ENCODE measurements around the gene TBC1D5. TPM values are rescaled to one million over a fixed set of nuclear protein-coding genes. Genes with fewer than 3 reads are reported as not detected.

The TBC1D5 gene
- total and polyA plus RNA-seq, 5 donors from 2014 or later = 27.6 to 61.6 (median 36.4) TPM

DNA sequence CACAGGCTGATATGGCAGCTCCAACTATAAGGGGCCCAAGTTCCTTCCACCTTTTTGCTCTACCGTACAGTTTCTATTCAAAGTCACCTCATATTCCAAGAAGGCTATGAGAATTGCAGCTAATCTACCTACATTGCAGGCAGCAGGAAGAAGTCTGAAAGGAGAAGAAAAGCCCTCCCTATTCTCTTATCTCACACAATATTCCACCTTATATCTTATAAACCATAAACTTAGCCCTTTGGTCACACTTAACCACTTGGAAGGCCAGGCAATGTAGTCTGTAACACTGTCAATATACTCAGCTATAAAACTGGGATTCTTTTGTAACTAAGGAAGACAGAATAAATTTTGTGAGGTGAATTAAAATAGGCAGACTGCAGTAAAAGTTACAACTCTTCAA, 54.9 kb downstream of the TBC1D5 start:
- Mint-ChIP-seq H3K4me1 (peaks cover 0 to 24% (median 9%) of the 10 kb centered on the region in 4 donors), H3K9me3 (peaks cover 0 to 2% (median 0%) of the 10 kb centered on the region in 7 donors), H3K27ac (no peak overlapping the region), H3K27me3 (no peaks in the 10 kb centered on the region), H3K36me3 (peaks cover 8% of the 10 kb centered on the region), H3K4me3 (no peak overlapping the region)
- H3K36me3 ChIP-seq (ENCODE audit: control insufficient read depth, insufficient read depth, low read length) = no peaks in the 10 kb centered on the region
- H3K9me3 ChIP-seq (ENCODE audit: control insufficient read depth in 2 of 2, low read length in 2 of 2) = no peaks in the 10 kb centered on the region
- no peak overlapping the region for H3K4me3 ChIP-seq (ENCODE audit: low read depth, low read length)
- no peak overlapping the region for H3K27ac ChIP-seq (ENCODE audit: insufficient read depth, low read length, poor library complexity, severe bottlenecking)
- no peak for ATAC-seq (ENCODE audit: low read depth in 2 of 2)
- no peak for DNase-seq
- no peaks in the 10 kb centered on the region for H3K27me3 ChIP-seq (ENCODE audit: control insufficient read depth, insufficient read depth, low read length)
- H3K4me1 ChIP-seq (ENCODE audit: control insufficient read depth, insufficient read depth, low read length, poor library complexity, severe bottlenecking) = no peaks in the 10 kb centered on the region

DNA sequence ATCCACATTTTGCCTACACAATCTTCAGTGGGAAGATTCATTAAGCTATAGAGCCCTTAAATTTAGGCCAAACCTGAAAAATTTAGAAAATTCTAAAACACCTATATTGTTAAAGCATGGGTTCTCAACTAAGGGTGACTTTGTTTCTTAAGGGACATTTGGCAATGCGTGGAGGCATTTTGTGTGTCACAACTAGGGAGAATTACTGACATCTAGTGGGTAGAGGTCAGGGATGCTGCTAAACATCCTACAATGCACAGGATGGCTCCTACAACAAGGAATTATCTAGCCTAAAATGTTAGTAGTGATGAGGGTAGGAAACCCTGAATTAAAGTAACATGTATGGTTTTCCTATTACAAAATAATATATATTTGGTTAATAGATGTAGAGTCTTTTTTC, 55.8 kb downstream of the TBC1D5 start:
- no peaks in the 10 kb centered on the region for H3K4me1 ChIP-seq (ENCODE audit: control insufficient read depth, insufficient read depth, low read length, poor library complexity, severe bottlenecking)
- H3K9me3 Mint-ChIP-seq = peaks cover 0 to 2% (median 0%) of the 10 kb centered on the region in 7 donors
- H3K4me3 Mint-ChIP-seq = no peak overlapping the region
- no peak overlapping the region for H3K27ac Mint-ChIP-seq
- no peaks in the 10 kb centered on the region for H3K36me3 ChIP-seq (ENCODE audit: control insufficient read depth, insufficient read depth, low read length)
- no peaks in the 10 kb centered on the region for H3K27me3 Mint-ChIP-seq
- H3K27ac ChIP-seq (ENCODE audit: insufficient read depth, low read length, poor library complexity, severe bottlenecking) = no peak overlapping the region
- H3K36me3 Mint-ChIP-seq = peaks cover 8% of the 10 kb centered on the region
- peaks cover 0 to 26% (median 10%) of the 10 kb centered on the region in 4 donors for H3K4me1 Mint-ChIP-seq
- no peak overlapping the region for H3K4me3 ChIP-seq (ENCODE audit: low read depth, low read length)
- no peaks in the 10 kb centered on the region for H3K27me3 ChIP-seq (ENCODE audit: control insufficient read depth, insufficient read depth, low read length)
- ATAC-seq (ENCODE audit: low read depth in 2 of 2) (no peak), DNase-seq (no peak)
- no peaks in the 10 kb centered on the region for H3K9me3 ChIP-seq (ENCODE audit: control insufficient read depth in 2 of 2, low read length in 2 of 2)

DNA sequence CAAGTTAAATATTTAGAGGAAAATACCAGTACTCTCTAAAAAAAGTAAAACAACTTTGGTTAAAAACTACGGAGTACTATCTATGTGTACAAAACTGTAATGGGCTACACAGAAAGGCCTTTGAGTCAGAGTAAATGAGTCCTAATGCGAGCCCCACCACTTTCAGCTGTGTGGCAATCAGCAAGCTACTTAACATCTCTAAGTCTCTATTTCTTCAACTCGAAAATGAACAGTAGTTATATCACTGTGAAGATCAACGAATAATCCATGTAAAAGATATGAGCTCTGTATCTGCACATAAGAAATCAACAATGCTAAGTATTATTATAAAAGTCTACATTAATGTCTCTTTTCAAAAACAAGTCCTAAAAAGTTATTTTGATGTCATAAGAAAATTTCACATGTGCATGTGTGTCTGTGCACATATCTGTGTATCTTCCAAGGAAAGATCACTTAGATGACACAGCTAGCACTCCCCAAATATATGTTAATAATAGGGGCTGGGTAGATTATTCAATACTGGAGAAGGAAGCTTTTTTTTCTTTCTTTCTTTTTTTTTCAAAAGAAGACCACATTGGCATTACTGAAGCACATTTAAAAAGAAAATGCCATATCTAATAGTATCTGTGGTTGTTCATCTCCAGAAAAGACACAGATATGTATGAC, 58.8 kb downstream of the TBC1D5 start:
- Mint-ChIP-seq H3K9me3 (no peaks in the 10 kb centered on the region), H3K36me3 (no peaks in the 10 kb centered on the region), H3K27ac (no peak overlapping the region), H3K27me3 (no peaks in the 10 kb centered on the region), H3K4me3 (no peak overlapping the region), H3K4me1 (peaks cover 11 to 24% (median 11%) of the 10 kb centered on the region in 4 donors)
- no peaks in the 10 kb centered on the region for H3K36me3 ChIP-seq (ENCODE audit: control insufficient read depth, insufficient read depth, low read length)
- no peaks in the 10 kb centered on the region for H3K27me3 ChIP-seq (ENCODE audit: control insufficient read depth, insufficient read depth, low read length)
- DNase-seq (no peak), ATAC-seq (ENCODE audit: low read depth in 2 of 2) (no peak)
- no peak overlapping the region for H3K27ac ChIP-seq (ENCODE audit: insufficient read depth, low read length, poor library complexity, severe bottlenecking)
- H3K4me1 ChIP-seq (ENCODE audit: control insufficient read depth, insufficient read depth, low read length, poor library complexity, severe bottlenecking) = no peaks in the 10 kb centered on the region
- no peaks in the 10 kb centered on the region for H3K9me3 ChIP-seq (ENCODE audit: control insufficient read depth in 2 of 2, low read length in 2 of 2)
- H3K4me3 ChIP-seq (ENCODE audit: low read depth, low read length) = no peak overlapping the region

DNA sequence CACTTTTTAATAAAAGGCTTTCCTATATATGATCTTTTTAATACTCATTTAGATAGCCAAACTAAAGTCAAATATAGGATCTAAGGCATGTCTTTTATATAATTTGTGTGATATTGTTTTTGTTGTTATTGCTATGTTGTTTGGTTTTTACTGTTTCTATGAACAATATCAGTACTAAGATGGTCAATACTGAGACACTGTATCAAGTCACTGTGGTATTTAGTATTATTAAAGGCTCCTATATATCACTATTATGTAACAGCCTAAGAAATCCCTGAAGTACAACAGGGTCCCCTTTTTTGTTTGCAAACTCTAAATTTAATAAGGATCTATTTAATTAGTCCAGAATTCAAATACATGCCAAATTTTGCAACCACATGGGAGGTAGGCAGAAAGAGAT, 61.9 kb downstream of the TBC1D5 start:
- H3K36me3 ChIP-seq (ENCODE audit: control insufficient read depth, insufficient read depth, low read length) = no peaks in the 10 kb centered on the region
- H3K27ac Mint-ChIP-seq = no peak overlapping the region
- H3K27me3 ChIP-seq (ENCODE audit: control insufficient read depth, insufficient read depth, low read length) = no peaks in the 10 kb centered on the region
- peaks cover 5 to 15% (median 13%) of the 10 kb centered on the region in 4 donors for H3K4me1 Mint-ChIP-seq
- H3K4me3 Mint-ChIP-seq = no peak overlapping the region
- H3K27ac ChIP-seq (ENCODE audit: insufficient read depth, low read length, poor library complexity, severe bottlenecking) = no peak overlapping the region
- H3K4me1 ChIP-seq (ENCODE audit: control insufficient read depth, insufficient read depth, low read length, poor library complexity, severe bottlenecking) = no peaks in the 10 kb centered on the region
- no peak for DNase-seq
- H3K9me3 Mint-ChIP-seq = no peaks in the 10 kb centered on the region
- ATAC-seq (ENCODE audit: low read depth in 2 of 2) = no peak
- H3K9me3 ChIP-seq (ENCODE audit: control insufficient read depth in 2 of 2, low read length in 2 of 2) = no peaks in the 10 kb centered on the region
- H3K36me3 Mint-ChIP-seq = no peaks in the 10 kb centered on the region
- no peak overlapping the region for H3K4me3 ChIP-seq (ENCODE audit: low read depth, low read length)
- no peaks in the 10 kb centered on the region for H3K27me3 Mint-ChIP-seq

DNA sequence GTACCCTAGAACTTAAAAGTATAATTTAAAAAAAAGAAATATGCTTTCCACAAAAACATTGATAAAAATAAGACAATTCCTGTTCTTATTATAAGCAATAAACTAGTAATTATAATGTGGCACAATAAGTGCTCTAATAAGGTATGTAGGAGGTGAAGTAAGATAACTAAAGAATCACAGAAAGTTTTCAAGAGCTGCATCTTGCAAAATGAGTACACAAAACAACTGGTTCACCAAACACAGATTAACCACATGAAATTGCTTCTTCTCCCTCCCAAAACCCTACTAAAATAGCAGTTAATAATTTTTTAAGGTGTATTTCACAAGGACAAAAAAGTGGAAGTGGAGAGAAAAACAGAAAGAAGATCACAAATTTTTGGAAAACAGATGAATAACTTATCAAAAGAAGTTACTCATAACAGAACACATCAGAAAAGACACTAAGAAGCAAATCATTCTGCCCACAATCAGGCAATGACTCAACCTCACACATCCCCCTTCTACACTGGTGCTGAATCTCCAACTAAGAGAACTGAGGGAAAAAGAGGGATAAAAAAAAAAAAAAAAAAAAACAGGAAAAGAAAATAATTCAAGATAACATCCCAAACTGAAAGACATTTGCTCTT, 64.2 kb downstream of the TBC1D5 start:
- H3K27ac ChIP-seq (ENCODE audit: insufficient read depth, low read length, poor library complexity, severe bottlenecking) = no peak overlapping the region
- no peak overlapping the region for H3K4me3 ChIP-seq (ENCODE audit: low read depth, low read length)
- DNase-seq = peak in 1 of 3 donors; percentile 8
- Mint-ChIP-seq H3K4me3 (no peak overlapping the region), H3K27me3 (no peaks in the 10 kb centered on the region), H3K27ac (no peak overlapping the region), H3K4me1 (peaks cover 2 to 25% (median 18%) of the 10 kb centered on the region in 4 donors), H3K9me3 (no peaks in the 10 kb centered on the region), H3K36me3 (no peaks in the 10 kb centered on the region)
- no peaks in the 10 kb centered on the region for H3K4me1 ChIP-seq (ENCODE audit: control insufficient read depth, insufficient read depth, low read length, poor library complexity, severe bottlenecking)
- no peaks in the 10 kb centered on the region for H3K36me3 ChIP-seq (ENCODE audit: control insufficient read depth, insufficient read depth, low read length)
- no peaks in the 10 kb centered on the region for H3K27me3 ChIP-seq (ENCODE audit: control insufficient read depth, insufficient read depth, low read length)
- no peak for ATAC-seq (ENCODE audit: low read depth in 2 of 2)
- no peaks in the 10 kb centered on the region for H3K9me3 ChIP-seq (ENCODE audit: control insufficient read depth in 2 of 2, low read length in 2 of 2)

DNA sequence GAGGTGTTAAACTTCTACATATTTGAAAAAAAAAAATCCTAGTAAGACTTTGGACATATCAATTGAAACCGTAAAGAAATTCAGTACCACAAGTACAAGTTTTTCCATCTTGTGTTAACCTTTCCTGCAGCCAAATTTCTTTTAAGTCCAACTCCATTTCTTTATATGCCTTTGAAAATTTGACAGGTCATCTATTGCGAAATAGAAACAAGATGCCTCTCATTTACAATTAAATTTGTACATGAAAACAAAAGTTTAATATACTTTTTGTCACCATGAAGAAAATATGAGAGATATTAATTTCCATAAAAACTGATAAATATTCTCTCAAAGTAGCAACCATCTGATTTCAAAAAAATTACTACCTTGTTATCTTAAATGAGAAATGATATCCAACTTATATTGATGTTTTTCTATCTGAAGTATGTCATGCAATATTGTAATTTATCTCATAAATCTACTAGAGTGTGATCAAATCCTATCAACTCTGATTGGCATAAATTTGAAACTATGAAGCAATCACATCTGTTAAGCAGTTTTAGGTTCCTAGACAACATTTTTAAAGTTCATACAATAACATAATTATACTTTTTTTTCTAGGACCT, 68.2 kb downstream of the TBC1D5 start:
- Histone ChIP-seq H3K27me3 (ENCODE audit: control insufficient read depth, insufficient read depth, low read length) (no peaks in the 10 kb centered on the region), H3K4me3 (ENCODE audit: low read depth, low read length) (no peak overlapping the region), H3K27ac (ENCODE audit: insufficient read depth, low read length, poor library complexity, severe bottlenecking) (no peak overlapping the region), H3K36me3 (ENCODE audit: control insufficient read depth, insufficient read depth, low read length) (no peaks in the 10 kb centered on the region), H3K4me1 (ENCODE audit: control insufficient read depth, insufficient read depth, low read length, poor library complexity, severe bottlenecking) (no peaks in the 10 kb centered on the region), H3K9me3 (ENCODE audit: control insufficient read depth in 2 of 2, low read length in 2 of 2) (no peaks in the 10 kb centered on the region)
- no peak for ATAC-seq (ENCODE audit: low read depth in 2 of 2)
- no peak for DNase-seq
- peaks cover 6 to 18% (median 12%) of the 10 kb centered on the region in 4 donors for H3K4me1 Mint-ChIP-seq
- no peaks in the 10 kb centered on the region for H3K9me3 Mint-ChIP-seq
- H3K27ac Mint-ChIP-seq = no peak overlapping the region
- peaks cover 14% of the 10 kb centered on the region for H3K36me3 Mint-ChIP-seq
- H3K27me3 Mint-ChIP-seq = no peaks in the 10 kb centered on the region
- H3K4me3 Mint-ChIP-seq = no peak overlapping the region

DNA sequence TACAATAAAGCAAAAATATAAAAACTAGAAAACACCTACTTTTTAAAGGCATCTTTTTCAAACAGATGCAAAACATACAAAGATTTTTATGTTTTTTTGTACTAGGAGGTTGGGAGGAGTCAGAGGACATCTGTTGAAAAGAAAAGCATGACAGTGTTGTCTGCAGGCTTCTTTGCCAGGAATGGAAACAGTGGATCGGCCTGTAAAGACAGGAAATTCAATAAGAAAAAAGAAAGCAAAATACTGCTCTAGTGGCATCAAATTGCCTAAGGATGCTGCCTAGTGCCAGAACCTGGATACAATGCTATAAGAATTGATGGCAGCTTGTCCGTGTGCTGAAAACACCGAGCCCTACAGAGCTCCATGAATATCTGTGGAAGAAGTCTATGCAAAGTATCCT, 69.9 kb downstream of the TBC1D5 start:
- H3K27ac ChIP-seq (ENCODE audit: insufficient read depth, low read length, poor library complexity, severe bottlenecking) = no peak overlapping the region

More for the DNA sequence above, 69.9 kb downstream of the TBC1D5 start:
- no peaks in the 10 kb centered on the region for H3K9me3 ChIP-seq (ENCODE audit: control insufficient read depth in 2 of 2, low read length in 2 of 2)
- no peak overlapping the region for H3K4me3 ChIP-seq (ENCODE audit: low read depth, low read length)
- H3K4me1 ChIP-seq (ENCODE audit: control insufficient read depth, insufficient read depth, low read length, poor library complexity, severe bottlenecking) = no peaks in the 10 kb centered on the region
- Mint-ChIP-seq H3K27ac (peak overlapping the region in 1 of 3 donors; percentile 47), H3K36me3 (peaks cover 14% of the 10 kb centered on the region), H3K4me1 (peaks cover 4 to 14% (median 9%) of the 10 kb centered on the region in 4 donors), H3K9me3 (peaks cover 0 to 1% (median 0%) of the 10 kb centered on the region in 7 donors), H3K27me3 (no peaks in the 10 kb centered on the region), H3K4me3 (no peak overlapping the region)
- ATAC-seq (ENCODE audit: low read depth in 2 of 2) (no peak), DNase-seq (no peak)
- no peaks in the 10 kb centered on the region for H3K36me3 ChIP-seq (ENCODE audit: control insufficient read depth, insufficient read depth, low read length)
- no peaks in the 10 kb centered on the region for H3K27me3 ChIP-seq (ENCODE audit: control insufficient read depth, insufficient read depth, low read length)

Measured in CD4-positive, CD25-positive, alpha-beta regulatory T cell (primary cell).